ENCODE measurements around the gene RAB34.
A peak's percentile ranks its signal among the peaks of the same experiment; 100 is the strongest.

Gene RAB34

DNA sequence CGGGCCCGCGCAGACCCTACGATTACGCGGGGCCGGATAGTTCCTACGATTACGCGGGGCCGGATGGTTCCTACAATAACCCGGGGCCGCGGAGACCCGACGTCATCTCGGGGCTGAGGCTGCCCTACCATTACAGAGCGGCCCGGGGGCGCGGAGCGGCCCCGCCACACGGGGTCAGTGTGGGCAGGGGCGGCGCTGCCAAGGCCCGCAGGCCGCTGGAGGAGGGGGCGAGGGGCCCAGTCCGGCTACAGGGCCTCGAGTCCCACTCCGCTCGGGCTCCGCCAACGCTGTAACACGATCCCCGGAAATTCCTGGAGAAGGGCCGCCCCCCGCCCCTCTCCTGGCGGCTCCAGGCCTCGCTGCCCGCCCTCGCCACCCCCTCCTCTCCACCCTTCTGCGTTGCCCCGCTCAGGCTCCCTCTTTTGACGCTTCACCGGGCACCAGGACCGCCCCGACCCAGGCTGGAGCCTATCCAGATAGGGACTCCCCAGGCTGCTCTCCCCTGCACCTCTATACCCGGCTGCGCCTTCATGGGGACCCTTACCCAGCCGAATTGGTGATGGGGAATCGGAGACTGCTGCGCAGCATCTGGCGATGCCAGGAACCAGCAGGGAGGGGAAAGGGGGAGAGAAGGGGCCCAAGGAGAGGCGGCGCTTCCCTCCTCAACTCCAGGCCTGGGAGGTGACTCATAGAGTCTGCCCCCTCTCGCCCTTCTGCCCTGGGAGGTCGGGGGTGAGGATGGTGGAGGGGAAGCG, at the start of gene RAB34:
RAB34 (minus strand) TSS at position 291 of the 755 bp plus-strand sequence. CDS start 602 bp downstream, outside the sequence.
- DNase-seq: peak; percentile 46

DNA sequence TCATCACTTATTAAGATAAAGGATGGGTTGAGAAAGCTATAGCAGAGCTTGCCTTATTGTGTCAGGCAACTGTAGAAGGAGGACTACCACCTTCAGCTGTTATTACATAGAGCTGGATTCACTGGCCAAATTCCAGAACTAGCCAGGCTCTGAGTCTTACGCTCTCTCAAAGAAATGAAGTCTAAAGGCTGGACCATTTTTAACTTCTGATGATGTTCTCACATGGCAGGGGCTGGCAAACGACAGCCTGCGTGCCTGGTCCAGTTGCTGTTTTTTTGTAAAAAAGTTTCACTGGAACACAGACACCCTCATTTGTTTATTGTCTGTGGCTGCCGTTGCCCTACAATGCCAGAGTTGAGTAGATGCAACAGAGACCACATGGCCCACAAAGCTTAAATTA, 47.4 kb upstream of the RAB34 start:
- DNase-seq: no peak

DNA sequence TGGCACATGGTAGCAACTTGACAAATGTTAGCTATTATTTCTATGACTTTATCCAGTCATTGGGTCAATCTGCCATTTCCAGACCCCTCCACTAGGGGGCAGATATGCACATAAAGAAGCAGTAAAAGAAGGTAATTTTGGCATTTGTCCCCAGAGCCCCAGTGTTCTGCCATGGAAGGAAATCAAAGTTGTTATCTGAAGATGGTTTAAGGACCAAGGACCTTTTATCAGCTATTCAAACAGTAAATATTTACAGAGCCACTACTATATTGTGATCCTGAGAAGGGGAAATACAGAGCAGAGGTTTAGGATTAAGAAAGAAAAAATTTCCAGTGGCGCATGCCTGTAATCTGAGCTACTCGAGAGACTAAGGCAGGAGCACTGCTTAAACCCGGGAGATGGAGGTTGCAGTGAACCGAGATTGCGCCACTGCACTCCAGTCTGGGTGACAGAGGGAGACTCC, 46.2 kb upstream of the RAB34 start:
- peak; percentile 63 for DNase-seq

DNA sequence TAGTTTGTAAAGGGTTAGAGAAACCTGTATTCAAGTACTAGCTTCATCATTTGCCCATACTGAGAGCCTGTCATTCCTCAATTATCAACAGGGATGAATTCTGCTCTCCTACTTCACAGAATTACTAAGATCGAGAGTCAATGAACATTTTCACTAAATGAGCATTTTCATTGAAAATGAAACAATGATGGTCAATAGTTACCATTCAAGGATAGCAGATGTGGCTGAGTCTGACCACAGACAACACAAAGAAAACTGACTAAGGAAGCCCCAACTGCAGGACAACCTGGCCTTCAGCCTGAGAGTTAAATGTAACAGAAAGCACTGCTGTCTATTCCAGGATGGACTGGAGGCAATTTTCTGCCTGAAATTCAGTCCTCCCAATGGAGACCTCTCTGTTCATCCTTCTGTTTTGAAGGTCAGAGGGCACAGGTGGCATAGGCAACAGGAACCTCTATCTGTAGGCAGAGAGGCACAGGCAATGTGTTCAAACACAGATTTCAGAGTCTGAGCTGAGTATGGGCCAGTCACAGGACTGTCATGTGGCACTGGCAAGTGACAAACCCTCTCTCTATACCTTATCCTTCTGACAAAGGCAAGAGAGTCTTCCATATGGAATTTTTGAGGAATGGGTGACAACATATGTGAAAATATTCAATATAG, 45.6 kb upstream of the RAB34 start:
- no peak for DNase-seq

DNA sequence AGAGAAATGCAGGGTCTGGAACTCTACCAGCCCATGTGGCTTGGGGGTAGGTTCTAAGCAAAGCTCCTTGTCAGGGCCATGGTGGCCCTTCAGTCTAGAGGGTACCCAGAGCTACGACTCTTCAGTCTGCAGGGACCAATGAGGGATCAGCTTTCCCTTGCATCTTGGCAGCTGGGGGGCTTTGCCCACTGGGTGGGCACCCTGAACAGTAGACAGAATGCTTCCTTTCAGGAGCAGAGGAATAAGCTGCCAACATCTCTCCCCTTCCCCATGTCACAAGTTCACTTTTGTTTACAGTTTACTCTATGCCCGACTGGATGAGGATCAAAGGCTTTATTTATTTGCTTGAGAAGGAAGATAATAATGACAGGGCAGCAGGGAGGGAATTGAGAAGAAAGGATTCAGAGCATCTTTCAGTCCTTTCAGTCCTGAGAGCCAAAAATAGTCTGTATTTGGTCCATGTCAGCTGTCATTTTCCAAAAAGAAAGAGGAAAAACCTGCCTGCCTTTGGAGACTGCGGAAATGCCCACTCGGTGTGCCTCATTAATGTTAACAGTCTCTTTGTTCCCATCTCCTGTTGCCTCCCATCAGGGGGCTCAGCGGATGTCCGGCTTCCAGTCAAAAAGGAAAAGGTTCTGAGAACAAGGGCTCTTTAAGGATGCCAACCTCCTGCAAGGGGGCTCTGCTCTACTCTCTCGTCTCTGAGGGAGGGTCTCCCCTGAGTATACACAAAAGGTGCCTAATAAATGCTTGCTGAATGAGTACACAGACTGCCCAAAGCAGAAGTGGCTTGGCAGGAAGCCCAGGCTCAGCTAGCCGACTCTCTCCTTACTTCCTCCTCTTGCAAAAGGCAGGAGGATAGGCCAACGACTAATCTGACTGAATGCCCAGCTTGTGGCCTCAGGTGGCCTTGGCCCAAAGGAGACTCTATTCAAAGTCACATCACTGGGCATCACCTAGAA, 43.2 kb upstream of the RAB34 start:
- peak; percentile 39 for DNase-seq

GRCh38 chr17:28759256-28759865, 41.7 kb upstream of the RAB34 start:
- no peak for DNase-seq

GRCh38 chr17:28758411-28759121, 40.9 kb upstream of the RAB34 start:
- no peak for DNase-seq

- no peak for DNase-seq
These were observed 38.6 kb upstream of the RAB34 start for GRCh38 chr17:28756049-28756804.

DNA sequence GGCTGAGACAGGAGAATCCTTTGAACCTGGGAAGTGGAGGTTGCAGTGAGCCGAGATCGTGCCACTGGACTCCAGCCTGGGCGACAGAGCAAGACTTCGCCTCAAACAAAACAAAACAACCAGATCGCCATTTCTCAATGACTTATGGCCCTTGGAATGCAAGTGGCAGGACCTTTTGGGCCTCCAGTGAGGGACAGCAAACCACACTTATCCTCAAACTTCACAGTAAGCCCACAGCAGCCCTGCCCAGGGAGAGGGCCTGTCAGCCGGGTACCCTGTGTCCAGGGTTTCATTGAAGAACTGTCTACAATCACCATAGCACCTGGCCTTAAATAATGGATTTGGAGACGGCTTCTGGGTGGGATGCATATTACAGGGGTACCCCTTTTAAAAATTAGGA, 37.8 kb upstream of the RAB34 start:
- DNase-seq: no peak

GRCh38 chr17:28751600-28752366, 34.1 kb upstream of the RAB34 start:
- no peak for DNase-seq

GRCh38 chr17:28750178-28751047, 32.7 kb upstream of the RAB34 start:
- peak; percentile 88 for DNase-seq

- no peak for DNase-seq
These were observed 32.0 kb upstream of the RAB34 start for GRCh38 chr17:28749516-28750177.

GRCh38 chr17:28748852-28749515, 31.3 kb upstream of the RAB34 start:
- no peak for DNase-seq

DNA sequence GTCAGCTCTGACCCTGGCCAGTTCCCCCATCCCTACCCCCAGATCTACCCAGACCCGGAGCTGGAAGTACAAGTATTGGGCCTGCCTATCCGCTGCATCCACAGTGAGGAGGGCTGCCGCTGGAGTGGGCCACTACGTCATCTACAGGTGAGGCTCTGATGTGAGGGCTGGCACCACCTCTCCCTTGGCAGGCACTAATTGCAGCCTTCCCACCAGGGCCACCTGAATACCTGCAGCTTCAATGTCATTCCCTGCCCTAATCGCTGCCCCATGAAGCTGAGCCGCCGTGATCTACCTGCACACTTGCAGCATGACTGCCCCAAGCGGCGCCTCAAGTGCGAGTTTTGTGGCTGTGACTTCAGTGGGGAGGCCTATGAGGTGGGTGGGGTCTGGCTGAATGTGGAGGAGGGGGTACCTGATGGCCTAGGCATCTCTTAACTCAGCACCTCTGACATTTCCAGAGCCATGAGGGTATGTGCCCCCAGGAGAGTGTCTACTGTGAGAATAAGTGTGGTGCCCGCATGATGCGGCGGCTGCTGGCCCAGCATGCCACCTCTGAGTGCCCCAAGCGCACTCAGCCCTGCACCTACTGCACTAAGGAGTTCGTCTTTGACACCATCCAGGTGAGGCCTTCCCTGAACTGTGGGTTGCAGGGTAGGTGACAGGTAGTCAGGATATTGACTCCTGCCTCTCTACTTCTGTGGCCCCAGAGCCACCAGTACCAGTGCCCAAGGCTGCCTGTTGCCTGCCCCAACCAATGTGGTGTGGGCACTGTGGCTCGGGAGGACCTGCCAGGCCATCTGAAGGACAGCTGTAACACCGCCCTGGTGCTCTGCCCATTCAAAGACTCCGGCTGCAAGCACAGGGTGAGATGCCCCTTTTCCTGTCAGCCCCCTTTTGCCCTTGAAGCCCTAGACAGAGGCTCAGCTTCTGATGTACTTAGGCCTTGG, 30.4 kb upstream of the RAB34 start:
- no peak for DNase-seq

DNA sequence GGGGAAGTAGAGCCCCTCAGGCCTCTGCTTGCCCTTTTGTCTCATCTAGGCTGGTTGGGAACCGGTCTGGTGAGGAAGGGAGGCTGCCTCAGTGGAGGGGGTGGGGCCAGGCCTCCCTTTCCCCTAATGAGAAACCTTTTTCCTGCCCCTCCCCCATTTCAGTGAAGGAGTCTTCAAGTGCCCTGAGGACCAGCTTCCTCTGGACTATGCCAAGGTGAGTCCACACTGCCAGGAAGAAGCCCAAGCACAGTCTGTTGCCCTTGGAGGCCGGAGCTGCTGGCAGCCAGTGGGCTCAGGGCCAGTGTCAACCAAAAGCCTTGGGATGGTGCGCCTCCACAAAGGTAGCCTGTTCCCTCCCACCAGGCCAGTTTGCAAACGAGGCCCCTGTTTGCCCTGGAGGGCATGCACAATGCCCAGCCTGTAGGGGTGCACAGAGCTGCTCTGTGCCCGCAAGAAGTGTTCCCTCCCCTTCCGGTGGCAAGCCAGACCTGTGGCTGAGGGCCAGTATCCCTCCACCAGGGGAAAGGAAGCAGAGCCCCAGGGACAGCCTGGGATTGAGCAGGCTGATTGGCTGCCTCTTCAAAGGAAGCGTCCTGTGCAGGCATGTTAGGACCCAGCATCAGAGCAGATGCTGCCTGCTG, 29.5 kb upstream of the RAB34 start:
- no peak for DNase-seq

DNA sequence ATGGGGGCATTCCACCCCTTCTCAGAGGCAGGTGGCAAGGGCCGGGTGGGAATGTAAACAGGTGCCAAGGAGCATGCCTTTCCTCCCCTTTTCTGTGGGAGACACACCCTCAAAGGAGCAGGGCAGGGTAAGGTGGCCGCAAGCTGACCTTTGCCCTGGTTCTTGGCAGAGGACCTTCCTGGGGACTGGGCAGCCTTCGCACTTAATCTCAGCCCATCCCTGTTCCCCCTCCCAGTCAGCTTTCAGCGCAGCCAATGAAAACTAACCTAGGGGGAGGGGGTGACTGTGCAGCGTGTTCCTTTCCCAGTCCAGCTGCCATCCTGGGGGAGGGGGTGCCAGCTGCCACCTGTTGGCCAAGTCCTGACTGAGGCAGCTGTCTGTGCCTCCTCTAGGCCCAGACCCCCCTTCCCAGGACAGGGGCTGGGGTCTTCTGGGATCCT, 29.0 kb upstream of the RAB34 start:
- no peak for DNase-seq
